C4-2B (cell line): ENCODE data around the gene RXRA.

Experiments
- H3K27ac ChIP-seq: fragments of 450-650 bp; 2 replicates; pipeline ENCODE4 v1.5.1; 2017
- ZFX ChIP-seq: fragments of 450-650 bp; IDR thresholded peaks from 2 replicates; pipeline ENCODE4 v1.6.1; 2017
- TF ChIP-seq, protein P1 (sequence below): fragments of 450-650 bp; conservative IDR thresholded peaks from 2 replicates; pipeline ENCODE4 v1.5.1; 2017; ENCODE audit warnings: mild to moderate bottlenecking

RXRA gene

GRCh38 chr9:134346840-134347583 is 20.8 kb downstream of the RXRA start:
- TF ChIP-seq, protein P1, sequence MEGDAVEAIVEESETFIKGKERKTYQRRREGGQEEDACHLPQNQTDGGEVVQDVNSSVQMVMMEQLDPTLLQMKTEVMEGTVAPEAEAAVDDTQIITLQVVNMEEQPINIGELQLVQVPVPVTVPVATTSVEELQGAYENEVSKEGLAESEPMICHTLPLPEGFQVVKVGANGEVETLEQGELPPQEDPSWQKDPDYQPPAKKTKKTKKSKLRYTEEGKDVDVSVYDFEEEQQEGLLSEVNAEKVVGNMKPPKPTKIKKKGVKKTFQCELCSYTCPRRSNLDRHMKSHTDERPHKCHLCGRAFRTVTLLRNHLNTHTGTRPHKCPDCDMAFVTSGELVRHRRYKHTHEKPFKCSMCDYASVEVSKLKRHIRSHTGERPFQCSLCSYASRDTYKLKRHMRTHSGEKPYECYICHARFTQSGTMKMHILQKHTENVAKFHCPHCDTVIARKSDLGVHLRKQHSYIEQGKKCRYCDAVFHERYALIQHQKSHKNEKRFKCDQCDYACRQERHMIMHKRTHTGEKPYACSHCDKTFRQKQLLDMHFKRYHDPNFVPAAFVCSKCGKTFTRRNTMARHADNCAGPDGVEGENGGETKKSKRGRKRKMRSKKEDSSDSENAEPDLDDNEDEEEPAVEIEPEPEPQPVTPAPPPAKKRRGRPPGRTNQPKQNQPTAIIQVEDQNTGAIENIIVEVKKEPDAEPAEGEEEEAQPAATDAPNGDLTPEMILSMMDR, result no peak
- no peak for TF ChIP-seq ZFX
- H3K27ac ChIP-seq, result no peak overlapping the region

GRCh38 chr9:134347996-134348395 is 21.7 kb downstream of the RXRA start:
- TF ChIP-seq, protein P1, result no peak
- no peak for TF ChIP-seq ZFX
- no peak overlapping the region for H3K27ac ChIP-seq

DNA sequence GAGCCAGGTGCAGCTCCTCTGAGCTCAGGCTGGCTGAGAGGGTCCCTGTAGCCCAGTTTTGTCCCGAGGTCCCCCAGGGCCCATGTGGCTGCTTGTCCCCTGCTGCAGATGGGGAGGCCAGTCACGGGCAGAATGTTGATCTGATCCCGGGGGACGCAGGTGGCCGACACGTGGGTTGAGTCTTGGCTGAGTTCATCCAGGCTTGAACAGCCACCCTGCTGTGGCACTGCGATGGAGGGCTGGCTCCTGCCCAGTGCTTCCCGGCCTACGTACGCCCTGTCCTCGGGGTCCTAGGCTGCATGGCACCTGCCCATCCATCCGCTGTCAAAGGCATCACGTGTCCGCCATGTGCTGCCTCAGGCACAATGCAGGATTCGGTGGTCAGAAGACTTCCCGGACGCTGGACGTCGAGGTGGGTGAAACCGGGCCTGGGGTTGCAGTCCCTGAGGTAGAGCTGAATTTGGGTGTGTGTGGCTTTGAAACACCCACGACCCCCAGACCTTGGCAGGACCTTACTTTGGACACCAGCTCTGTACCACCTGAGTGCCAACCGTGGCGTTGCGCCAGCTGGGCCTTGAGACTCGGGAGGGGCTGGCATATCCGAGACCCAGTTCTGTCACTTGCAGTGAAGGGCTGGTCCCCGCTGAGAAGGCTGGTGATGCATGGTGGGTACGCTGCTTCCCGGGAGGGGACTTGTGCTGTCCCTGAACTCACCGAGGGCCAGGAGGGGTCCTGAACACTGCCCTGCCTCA is 22.3 kb downstream of the RXRA start:
- H3K27ac ChIP-seq, result no peak overlapping the region

DNA sequence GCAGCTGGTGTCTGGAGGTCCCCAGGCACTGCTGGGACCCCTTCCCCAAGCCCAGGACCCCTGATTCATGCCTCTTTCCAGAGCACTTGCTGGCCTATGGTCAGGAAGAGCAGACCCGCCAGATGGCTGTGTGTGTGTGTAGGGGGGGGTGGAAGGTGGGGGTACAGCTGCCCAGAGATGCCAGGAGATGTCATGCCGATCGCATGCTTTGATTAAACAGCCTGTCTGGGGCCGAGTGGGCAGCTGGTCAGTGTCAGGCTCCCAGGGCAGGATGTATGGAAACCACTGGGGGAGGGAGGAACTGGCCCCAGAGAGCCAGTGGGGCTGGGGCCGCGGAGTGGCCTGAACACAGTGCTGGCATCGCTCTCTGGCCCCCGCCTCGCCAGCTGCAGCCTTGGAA is 23.7 kb downstream of the RXRA start:
- H3K27ac ChIP-seq, result no peak overlapping the region
- TF ChIP-seq ZFX, result no peak
- TF ChIP-seq, protein P1, result no peak

More for the DNA sequence above, 22.3 kb downstream of the RXRA start:
- no peak for TF ChIP-seq ZFX
- TF ChIP-seq, protein P1, result no peak

- no peak for TF ChIP-seq ZFX
- no peak overlapping the region for H3K27ac ChIP-seq
These were observed 24.2 kb downstream of the RXRA start for GRCh38 chr9:134350416-134350994.

DNA sequence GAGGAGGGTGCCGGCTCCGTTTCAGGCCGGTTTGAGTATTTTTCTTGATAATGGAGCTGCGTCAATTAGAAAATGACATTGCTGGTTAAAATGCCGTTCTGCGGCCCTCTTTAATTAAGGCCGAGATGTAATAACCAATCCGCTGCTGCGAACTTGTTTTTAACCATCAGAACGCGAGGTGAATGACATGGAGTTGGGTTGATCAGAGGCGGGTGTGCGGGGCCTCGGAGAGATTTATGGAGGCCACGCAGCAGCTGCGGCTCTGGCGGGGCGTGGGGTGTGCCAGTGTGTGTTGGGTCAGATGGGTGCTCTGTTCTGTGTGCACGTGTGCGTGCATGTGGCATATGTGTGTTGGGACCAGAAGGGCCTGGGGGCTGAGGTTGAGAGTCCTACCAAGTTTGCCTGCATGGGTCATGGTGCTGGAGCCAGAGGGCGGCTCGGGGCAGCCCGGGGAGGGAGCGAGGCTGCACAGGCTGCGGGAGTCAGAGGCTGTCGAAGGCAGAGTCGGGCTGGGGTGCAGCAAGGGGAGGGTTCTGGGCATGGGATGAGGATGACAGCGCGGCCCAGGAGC is 25.4 kb downstream of the RXRA start:
- TF ChIP-seq, protein P1, result no peak
- TF ChIP-seq ZFX, result no peak
- H3K27ac ChIP-seq, result no peak overlapping the region

DNA sequence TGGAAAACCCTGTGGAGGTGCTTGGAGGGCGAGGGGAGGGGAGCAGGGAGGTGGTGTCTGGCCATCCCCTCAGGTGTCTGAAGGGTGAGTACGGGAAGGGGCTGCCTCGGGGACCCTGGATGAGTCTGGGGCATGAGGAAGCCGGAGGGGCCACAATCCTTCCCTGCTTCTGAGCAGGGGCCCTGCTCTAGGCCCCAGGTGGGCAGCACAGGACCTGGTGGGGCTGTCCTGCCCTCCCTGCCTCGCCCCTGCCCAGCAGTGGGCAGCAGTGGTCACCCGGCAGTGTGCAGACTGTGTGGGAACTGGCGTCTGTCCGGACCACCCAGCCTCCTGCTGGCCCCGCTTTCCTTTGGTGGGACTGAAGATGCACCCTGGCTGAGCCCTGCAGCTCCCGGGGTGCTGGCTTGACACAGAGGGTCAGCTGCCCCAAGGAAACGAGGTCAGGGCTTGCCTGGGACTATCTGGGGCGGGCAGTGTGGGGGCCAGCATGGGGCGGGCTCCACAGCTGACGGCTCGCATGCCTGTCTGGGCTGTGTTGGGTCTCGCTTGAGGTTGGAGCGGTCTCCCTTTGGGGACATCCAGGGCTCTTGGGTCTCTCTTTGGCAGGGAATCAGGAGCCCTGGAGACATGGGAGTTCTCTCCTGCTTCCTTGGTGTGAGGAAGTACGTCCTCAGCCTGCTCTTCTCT is 26.1 kb downstream of the RXRA start:
- TF ChIP-seq, protein P1, result no peak
- TF ChIP-seq ZFX, result no peak
- H3K27ac ChIP-seq, result no peak overlapping the region; the same call in 1 of the 2 replicates
